A673 (cell line): ENCODE data around the gene MXD3.

Experiments
- EZH2 ChIP-seq: fragments of 200-600 bp; sonication (generic); IDR thresholded peaks from 2 replicates; pipeline ENCODE4 v1.6.1; 2017; ENCODE audit warnings: borderline replicate concordance, low read depth, mild to moderate bottlenecking, mixed read lengths, antibody characterized with exemption, low read length; ENCODE audit not compliant: poor library complexity, severe bottlenecking
- TF ChIP-seq, protein P1 (sequence below): fragments of 300-800, 200-600 bp; sonication (generic); conservative IDR thresholded peaks from 2 replicates; pipeline ENCODE4 v1.5.1; 2017; ENCODE audit warnings: low read depth, mild to moderate bottlenecking, antibody characterized with exemption, low read length, moderate library complexity, mixed read lengths

DNA sequence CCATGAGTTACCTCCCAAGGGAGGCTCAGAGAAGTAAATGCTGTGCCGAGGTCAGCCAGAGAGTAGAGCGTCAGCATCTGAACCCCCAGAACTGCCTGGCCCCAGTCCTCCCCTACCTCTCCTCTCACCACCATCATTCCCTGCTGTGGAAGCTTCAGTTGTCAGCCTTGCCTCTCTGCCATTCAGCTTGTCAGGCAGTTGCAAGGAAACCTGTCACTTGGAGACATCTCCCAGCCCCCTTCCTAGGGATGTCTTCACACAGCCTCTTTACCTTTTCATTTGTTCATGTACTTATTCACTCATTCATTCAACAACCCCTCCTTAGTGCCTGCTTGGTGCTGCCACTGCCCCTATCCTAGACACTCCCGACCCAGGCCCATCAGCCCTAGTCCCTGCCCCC lies 48.2 kb upstream of the MXD3 start:
- TF ChIP-seq, protein P1, sequence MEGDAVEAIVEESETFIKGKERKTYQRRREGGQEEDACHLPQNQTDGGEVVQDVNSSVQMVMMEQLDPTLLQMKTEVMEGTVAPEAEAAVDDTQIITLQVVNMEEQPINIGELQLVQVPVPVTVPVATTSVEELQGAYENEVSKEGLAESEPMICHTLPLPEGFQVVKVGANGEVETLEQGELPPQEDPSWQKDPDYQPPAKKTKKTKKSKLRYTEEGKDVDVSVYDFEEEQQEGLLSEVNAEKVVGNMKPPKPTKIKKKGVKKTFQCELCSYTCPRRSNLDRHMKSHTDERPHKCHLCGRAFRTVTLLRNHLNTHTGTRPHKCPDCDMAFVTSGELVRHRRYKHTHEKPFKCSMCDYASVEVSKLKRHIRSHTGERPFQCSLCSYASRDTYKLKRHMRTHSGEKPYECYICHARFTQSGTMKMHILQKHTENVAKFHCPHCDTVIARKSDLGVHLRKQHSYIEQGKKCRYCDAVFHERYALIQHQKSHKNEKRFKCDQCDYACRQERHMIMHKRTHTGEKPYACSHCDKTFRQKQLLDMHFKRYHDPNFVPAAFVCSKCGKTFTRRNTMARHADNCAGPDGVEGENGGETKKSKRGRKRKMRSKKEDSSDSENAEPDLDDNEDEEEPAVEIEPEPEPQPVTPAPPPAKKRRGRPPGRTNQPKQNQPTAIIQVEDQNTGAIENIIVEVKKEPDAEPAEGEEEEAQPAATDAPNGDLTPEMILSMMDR: no peak
- no peak for TF ChIP-seq EZH2
